Stimulated activated CD4-positive, alpha-beta T cell treated with anti-CD3 and anti-CD28 coated beads, Interleukin-4, amount 100 ng/mL, for 24 hours (primary cell): ENCODE results near the gene LGALS9C.
"Not testable (repeated sequence)": the region's sequence is repeated elsewhere in the genome, so short reads cannot be mapped to it uniquely, and the experiment has no call there.

ENCODE experiments used
- DNase-seq: peaks from one replicate; pipeline ENCODE4 v3.0.0-alpha.2; 2020

The LGALS9C gene

DNA sequence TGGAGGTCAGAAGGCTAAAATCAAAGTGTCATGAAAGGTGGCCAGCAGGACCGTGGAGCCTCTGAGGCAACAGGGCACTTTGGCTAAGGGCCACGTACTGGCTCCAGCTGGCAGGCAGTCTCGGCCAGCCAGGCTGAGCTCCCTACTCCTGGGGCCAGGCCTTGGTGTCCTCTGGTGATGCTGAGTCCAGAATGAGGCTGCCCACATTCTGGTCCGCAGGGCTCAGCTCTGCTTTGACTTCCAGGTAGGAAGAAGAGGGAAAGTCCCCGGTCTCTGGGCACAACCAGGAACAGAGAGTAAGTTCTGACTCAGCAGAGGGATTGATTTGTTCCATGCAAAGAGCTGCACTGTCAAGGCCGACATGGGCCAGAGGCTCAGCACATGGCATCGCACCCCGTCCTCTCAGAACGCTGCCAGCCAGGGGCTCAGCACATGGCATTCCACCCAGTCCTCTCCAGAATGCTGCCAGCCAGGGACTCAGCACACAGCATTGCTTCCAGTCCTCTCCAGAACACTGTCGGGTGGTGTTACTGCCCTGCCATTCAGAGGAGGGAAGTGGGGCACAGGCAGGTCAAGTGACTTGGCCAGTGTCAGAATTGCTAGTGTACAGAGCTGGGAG lies 2.5 kb downstream of the LGALS9C start:
- DNase-seq, result not testable (repeated sequence)

DNA sequence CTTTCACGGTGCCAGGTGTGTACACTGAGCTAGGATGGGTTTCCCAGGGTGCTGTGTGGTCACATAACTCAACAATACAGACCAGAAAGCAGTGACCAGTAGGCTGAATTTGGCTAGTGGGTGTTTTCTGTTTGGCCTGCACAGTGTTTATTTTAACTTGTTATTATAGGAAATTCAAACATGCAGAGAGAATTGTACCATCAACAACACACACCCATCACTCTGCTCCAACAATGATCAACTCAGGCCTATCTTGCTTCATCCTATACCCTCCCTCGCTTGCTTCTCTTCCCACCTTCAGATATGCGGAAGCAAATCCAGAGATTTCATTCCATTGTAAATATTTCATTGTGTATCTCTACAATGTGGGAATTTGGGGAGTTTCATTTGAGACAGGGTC lies 5.2 kb downstream of the LGALS9C start:
- DNase-seq, result not testable (repeated sequence)

DNA sequence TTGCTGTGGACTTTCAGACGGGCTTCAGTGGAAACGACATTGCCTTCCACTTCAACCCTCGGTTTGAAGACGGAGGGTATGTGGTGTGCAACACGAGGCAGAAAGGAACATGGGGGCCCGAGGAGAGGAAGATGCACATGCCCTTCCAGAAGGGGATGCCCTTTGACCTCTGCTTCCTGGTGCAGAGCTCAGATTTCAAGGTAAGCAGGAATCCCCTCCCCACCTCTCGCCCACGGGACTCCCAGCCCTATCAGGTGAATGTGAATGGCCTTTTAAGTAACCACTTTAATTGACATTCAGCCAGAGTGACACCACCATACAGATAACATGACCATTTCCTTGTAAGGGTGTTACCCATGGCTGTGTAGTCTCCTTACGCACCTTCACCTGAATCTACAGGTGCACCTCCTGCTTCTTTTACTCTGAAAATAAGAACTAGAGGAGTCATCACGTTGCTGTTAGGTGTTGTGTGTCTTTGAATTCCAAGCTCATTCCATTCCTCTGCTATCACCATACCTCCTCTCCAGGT lies 9.4 kb downstream of the LGALS9C start:
- DNase-seq, result not testable (repeated sequence)

DNA sequence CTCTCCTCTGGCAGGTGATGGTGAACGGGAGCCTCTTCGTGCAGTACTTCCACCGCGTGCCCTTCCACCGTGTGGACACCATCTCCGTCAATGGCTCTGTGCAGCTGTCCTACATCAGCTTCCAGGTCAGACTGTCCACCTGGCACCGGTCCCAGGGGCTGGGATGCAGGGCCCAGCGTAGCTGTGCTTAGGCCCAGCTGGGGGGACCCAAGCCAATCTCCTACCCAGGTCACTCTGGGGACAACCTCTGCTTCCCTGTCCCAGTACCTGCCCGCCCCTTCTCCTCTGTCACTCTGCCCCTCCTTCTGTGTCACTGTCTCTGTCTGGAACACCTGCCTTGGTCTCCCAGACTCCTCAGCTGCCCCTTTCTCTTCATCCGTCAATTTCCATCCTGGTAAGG lies 11.0 kb downstream of the LGALS9C start:
- not testable (repeated sequence) for DNase-seq

DNA sequence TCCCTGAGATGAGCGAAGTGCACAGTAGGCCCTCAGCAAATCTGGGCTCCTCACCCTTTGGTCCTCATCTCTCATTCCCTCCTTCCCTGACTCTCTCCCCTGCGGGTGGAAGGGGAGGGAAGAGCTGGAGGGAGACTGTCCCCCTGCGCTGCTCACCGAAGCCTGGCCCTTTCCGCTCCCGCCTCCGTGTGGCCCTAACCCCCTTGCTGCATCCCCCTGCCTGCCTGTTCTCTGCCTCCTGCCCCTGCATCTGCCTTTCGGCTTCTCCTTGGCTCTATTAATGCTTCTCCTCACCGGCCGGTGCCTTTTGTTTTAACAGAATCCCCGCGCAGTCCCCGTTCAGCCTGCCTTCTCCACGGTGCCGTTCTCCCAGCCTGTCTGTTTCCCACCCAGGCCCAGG lies 12.0 kb downstream of the LGALS9C start:
- DNase-seq, result not testable (repeated sequence)

DNA sequence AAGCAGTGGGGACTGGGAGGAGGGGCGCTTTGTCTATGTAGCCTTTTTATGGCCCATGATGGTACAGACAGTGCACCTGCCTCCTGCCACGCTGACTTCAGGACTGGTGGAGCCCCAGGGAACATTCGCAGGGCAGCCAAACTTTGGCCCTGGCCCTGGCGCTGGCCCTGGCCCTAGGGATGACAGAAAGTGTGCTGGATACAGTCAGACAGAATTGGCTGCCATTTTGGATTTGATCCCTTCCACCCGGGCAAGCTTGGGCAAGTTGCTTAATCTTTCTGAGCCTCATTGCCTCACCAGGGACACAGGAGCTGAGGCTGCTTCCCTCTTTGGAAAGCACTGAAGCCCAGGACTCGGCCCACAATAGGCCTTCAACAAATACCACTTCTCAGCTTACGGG lies 13.4 kb downstream of the LGALS9C start:
- DNase-seq, result not testable (repeated sequence)

DNA sequence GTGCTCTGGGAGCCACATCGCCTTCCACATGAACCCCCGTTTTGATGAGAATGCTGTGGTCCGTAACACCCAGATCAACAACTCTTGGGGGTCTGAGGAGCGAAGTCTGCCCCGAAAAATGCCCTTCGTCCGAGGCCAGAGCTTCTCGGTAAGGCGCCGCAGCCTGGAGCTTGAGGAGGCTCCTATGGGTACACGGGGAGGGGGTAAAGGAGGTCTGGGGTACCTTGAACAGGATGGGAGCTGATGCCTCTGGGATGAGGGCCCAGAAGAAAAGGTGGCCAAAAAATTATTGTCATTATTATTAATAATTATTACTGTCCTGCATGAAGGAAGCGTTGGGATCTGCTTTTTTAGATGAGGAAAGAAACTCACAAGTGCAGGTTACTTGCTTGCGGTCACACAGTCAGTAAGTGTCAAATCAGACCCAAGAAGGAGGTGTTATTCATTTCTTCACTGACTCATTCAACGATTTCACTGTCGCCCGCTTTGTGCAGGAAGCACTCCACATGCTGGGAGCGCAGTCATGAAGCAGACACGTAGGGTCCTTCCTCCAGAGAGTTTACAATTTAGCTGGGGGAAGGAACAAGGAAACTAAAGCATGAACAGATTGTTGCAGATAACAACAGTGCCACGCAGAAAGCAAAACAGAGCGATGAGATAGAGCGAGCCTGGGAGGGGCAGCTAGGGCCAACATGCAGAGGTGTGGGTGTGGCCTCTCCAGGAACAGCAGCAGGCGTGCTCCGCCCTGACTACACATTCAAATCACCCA lies 16.3 kb downstream of the LGALS9C start:
- peak; percentile 33 for DNase-seq

DNA sequence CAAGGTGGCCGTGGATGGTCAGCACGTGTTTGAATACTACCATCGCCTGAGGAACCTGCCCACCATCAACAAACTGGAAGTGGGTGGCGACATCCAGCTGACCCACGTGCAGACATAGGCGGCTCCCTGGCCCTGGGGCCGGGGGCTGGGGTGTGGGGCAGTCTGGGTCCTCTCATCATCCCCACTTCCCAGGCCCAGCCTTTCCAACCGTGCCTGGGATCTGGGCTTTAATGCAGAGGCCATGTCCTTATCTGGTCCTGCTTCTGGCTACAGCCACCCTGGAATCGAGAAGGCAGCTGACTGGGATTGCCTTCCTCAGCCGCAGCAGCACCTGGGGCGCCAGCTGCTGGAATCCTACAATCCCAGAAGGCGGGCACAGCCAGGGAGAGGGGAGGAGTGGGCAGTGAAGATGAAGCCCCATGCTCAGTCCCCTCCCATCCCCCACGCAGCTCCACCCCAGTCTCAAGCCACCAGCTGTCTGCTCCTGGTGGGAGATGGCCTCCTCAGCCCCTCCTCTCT lies 17.7 kb downstream of the LGALS9C start:
- not testable (repeated sequence) for DNase-seq

DNA sequence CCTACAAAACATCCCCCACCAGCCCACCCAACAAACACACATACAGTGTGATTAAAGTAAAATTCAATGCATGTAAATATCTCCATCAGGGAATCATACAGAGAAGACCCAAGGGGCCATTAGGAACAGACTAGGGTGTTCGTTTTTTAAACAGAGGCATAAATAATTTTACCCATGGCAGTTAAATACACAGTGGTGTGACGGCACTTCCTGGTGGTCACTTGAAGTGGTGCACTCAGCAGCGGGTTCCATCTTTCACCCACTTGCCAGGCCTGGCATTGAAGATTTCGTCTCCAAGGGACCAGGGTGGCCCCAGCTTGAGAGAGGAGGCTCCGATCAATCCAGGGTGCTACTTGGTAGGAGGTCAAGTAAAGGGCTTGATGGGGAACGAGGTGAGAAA lies 20.5 kb downstream of the LGALS9C start:
- DNase-seq, result not testable (repeated sequence)

DNA sequence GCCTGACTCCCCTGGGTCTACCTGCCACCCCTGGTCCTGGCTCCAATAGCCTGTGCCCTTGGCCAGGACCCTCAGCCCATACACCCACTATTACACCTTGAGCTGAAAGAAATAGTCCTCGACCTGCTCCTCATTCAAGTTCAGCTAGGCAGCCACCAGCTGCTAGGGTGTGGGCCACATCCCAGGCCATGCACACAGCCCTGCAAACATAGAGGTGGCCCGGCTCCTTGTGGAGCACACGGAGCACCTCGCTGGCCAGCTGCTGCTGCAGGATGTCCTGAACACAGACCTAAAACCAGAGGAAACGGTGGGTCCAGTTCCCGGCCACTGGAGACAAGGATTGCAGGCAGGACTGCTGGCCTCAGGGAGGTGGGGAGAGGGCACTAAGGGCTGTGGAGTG lies 22.5 kb downstream of the LGALS9C start:
- DNase-seq, result not testable (repeated sequence)

DNA sequence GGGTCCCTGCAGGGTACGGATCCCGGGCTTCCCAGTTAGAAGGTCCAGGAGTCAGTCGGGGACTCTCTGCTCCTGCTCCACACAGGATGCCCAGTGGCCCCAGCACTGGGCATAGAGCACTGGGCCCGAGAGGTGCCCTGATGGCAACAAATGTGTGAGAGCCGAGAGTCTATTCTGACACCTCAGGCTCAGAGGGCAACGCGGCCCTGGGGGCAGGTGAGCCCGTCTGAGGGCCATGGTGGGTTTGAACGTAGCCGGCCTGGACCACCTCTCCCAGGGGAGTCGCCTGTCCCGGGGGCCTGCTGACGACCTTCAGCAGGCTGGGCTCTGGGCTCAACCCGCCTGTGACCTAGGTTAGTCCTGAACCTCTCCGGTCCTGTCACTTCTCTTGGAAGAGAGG lies 23.2 kb downstream of the LGALS9C start:
- not testable (repeated sequence) for DNase-seq

DNA sequence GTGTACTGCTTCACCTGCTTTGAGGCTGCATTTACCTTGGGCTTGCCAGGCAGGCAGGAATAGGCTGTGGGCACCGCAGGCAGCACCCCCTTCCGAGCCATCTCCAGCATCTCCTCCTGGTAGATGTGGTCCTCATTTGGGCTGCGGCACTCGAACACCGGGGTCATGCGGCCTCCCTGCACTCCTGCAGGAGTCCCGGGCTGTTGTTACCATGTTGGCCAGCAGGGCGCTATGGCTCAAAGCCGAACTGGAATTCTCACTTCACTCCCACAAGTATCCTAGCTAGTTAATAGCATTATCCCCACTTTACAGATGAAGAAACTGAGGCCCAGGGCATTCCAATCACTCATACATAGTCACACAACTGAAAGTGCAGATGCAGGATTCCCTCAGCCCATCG lies 23.7 kb downstream of the LGALS9C start:
- DNase-seq, result not testable (repeated sequence)

DNA sequence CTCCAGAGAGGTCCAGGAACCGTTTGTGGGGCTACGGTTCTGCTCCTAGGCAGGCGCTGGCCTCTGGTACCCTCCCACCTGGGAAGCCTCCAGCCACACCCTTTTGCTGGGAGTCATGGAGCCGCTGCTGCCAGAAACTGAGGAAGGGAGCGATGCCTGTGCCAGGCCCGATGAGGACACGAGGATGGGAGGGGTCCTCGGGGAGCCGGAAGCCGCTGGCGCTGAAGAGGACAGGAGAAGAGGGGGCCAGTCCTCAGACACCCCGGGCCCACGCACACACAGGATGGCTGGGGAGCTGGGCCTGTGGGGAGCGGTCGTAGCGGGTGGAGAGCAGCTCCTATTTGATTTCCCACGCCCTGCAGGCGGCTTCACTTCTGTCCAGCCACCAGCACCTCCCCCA lies 24.2 kb downstream of the LGALS9C start:
- DNase-seq, result not testable (repeated sequence)

DNA sequence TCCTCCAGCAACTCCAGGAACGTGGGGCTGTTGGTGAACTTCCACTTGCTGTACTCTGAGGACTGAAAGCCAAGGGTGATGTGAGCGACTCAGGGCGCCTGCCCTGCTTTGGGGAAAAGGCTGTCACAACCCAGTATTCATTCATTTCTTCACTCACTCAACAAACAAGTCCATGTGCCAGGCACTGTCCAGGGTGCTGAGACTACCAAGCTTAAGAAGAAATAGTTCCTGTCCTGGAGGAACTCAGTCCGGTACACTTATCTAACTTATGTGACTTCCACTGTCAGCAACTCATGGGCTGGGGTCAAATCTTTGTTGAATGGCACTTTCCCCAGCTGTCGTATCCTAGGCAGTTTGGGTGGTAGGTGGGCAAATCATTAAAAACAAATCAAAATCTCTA lies 26.6 kb downstream of the LGALS9C start:
- not testable (repeated sequence) for DNase-seq

DNA sequence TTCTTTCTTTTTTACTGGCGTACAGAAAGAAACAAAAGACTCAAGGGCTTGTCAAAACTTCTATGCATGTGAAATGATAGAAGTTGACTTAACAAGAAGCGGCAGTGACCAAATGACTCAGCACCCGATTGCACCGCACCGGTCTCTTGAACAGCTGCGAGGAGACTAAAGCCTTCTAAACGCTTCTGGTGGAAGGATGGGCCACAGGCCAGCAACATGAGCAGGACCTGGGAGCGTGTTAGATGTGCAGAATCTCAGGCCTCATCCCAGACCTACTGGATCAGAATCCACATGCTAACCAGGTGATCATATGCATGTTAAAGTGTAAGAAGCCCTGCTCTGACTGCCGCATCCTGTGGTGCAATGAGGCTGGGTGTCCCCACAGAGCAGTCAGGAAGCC lies 31.1 kb downstream of the LGALS9C start:
- not testable (repeated sequence) for DNase-seq

DNA sequence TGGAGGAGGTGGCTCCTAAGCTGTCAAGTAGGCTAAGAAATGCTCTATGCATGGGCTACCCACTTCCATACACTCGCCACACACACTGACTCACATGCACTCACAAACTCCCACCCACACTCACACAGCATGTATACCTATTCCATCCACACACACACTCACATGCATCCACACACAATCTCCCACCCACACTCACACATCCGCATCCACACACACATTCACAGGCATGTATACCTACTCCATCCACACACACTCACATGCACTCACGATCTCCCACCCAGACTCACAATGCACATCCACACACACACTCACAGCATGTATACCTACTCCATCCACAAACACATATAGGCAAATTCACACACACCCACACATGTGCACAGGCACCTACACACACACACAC lies 32.1 kb downstream of the LGALS9C start:
- DNase-seq, result not testable (repeated sequence)

DNA sequence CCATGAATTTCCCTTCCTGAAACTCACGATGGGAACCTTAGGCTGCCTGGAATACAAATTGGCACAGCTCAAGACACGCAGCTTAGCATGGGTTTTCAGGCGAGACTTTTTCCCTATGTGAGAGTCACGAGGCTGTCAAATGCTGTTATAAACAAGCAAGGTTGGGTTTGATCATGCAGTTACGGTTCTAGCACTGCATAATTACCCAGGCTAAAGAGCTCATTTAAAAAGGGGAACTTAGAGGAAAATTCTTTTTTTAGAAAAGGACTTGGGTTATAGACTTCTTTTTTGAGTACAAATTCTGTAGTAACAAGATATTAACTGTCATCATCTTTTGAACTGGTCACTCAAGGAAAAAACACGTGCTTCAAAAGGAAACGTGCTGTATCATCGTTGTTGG lies 44.5 kb downstream of the LGALS9C start:
- DNase-seq, result not testable (repeated sequence)

DNA sequence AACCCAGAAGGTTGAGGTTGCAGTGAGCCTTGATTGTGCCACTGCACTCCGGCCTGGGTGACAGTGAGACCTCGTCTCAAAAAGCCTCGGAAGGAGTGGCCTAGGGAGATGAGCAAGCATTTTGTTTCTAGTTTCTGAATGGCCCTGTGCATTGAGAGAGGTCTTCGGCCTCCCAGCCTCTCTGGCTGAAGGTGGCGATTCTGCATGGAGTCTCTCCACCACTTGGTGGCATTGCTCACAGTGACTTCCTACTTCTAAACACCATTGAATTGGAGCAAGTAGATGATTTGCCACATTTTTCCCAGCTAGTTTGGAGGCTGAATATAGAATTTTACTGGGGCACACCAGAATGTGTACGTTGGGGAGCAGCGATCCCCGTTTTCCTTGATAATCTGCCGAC lies 48.4 kb downstream of the LGALS9C start:
- DNase-seq, result not testable (repeated sequence)

DNA sequence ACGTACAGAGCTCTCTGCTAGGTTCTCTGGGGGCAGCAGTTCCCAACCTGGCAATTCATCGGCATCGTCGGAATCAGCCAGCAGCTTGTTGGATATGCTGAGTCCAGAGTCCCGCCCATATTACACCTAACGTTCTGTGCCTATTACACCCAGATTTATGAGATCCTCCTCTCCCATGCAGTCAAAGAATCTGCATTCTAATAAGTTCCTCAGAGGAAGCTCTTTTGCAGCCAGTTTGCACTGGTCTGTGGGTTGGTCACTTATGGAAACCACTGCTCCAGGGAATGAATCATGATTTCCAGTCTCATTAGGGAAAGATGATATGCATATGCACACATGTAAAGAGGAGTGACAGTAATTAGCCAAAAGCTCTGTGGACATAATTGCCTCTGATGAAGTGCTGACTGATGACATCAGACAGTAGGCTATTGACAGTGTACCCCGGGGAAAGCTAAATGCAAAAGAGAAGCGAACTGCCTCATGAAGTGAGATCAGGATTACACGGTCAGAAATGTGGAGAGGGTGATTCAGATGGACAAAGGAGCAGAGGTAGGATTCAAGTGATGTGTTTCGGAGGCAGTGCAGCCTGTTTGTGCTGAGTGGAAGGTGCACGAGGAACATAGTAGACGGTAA lies 49.7 kb downstream of the LGALS9C start:
- not testable (repeated sequence) for DNase-seq

DNA sequence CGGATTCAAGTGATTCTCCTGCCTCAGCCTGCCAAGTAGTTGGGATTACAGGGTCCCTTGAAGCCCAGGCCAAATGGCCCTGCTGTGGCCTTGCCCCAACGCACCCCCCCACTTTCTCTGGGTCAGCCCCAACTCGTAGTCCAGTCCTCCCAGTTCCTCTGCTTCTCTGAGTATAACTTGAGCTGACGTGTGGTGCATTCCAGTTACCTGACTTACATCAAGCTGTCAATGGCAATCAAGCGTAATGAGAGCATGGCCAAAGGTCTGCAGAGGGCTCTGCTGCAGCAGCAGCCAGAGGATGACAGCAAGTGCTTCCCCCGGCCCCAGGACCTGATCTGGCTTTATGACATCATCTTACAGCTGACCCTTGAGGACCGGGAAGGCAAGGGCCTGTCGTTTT lies 50.8 kb downstream of the LGALS9C start:
- DNase-seq, result not testable (repeated sequence)

DNA sequence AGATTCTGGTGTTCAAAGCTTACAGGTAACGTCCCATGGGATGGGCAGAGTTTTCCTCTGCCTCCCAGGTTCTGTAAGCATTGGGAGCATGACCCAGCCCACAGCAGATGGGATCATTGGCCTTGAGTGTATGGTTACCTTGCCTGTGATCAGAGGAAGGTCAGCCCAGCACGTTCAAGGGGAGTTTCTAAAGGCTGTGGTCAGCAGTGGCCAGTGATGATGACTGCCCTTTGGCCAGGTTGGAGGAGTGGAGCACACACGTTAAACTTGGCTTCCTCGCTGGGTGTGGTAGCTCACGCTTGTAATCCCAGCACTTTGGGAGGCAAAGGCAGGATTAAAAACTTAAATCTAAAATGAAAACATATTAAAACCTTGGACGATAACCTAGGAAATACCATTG lies 51.8 kb downstream of the LGALS9C start:
- not testable (repeated sequence) for DNase-seq

DNA sequence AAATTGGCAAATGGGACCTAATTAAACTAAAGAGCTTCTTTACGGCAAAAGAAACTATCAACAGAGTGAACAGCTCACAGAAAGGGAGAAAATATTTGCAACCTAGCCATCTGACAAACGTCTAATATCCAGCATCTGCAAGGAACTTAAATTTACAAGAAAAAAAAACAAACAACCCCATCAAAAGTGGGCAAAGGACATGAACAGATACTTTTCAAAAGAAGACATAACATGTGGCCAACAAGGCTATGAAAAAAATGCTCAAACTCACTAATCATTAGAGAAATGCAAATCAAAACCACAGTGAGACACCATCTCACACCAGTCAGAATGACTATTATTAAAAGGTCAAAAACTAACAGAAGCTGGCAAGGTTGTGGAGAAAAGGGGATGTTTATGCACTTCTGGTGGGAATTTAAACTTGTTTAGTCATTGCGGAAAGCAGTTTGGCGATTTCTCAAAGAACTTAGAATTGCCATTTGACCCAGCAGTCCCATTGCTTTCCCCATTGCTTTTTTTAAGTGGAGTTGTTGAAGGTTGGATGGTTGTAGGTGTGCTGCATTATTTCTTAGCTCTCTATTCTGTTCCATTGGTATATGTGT lies 52.4 kb downstream of the LGALS9C start:
- DNase-seq, result not testable (repeated sequence)

DNA sequence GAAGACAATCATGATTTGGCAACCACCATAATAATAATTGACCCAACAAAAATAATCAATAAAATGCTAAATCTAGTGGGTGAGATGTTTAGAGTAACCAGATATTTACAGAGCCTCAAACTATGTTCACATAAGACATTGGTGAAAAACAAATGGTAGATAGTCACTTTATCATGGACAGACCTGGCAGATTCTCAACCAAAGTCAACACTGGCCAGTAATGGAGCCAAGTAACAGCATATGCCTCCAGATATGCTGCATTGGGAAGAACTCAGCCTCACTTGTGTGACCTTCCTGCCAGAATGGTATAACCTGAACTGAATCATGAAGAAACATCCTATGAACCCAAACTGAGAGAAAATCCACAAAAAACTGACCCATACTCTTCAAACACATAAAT lies 53.8 kb downstream of the LGALS9C start:
- DNase-seq, result not testable (repeated sequence)
